ENCODE data around the gene PSMG4.

The PSMG4 gene

DNA sequence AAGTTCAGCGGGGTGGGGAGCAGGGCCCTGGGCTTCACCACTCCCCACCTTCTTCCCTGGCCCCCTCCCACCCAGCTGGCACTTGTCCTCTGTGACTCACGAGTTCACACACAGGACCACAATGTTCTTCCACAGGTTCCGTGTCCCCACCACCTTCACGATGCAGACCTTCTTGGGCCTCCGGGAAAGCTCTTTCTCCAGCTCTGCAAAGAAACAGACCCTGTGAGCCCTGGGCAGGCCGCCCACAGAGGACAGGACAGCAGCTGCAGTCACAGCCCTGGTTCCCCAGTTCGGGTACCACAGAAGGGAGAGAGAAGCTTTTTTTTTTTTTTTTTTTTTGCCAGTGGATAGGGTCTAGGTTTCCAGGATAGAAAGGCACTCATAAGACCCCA is 30.9 kb downstream of the PSMG4 start:
- Histone ChIP-seq H3K4me3 (ENCODE audit: insufficient read depth, low read length, poor library complexity, severe bottlenecking) (no peak overlapping the region), H4K20me1 (ENCODE audit: low read depth, low read length) (no peaks in the 10 kb centered on the region), H3K9ac (ENCODE audit: low read length) (no peak overlapping the region), H3K9me2 (replicated peaks; ENCODE audit: insufficient read depth, low read length) (no peaks in the 10 kb centered on the region), H2AFZ (ENCODE audit: low read depth, low read length, severe bottlenecking) (no peak overlapping the region), H3K9me3 (ENCODE audit: insufficient read depth, low read length) (no peaks in the 10 kb centered on the region), H3F3A (ENCODE audit: insufficient read depth) (no peaks in the 10 kb centered on the region), H3K79me2 (ENCODE audit: insufficient read depth, low read length) (no peaks in the 10 kb centered on the region), H3K36me3 (ENCODE audit: low read length) (no peaks in the 10 kb centered on the region), H3K27ac (ENCODE audit: low read depth, low read length) (no peak overlapping the region), H3K27me3 (ENCODE audit: low read length) (no peaks in the 10 kb centered on the region), H3K4me2 (ENCODE audit: low read depth, low read length, poor library complexity, severe bottlenecking) (no peak overlapping the region)
- TF ChIP-seq CTCF (IDR thresholded peaks at IDR 0.05; ENCODE audit: insufficient read depth, low read length, poor library complexity, severe bottlenecking) (no peak), EZH2phosphoT487 (conservative IDR thresholded peaks at IDR 0.05; ENCODE audit: low read length) (no peak)

GRCh38 chr6:3290149-3290930 is 31.6 kb downstream of the PSMG4 start:
- Histone ChIP-seq H3K79me2 (ENCODE audit: insufficient read depth, low read length) (no peaks in the 10 kb centered on the region), H3K9me2 (replicated peaks; ENCODE audit: insufficient read depth, low read length) (no peaks in the 10 kb centered on the region), H4K20me1 (ENCODE audit: low read depth, low read length) (no peaks in the 10 kb centered on the region), H3K36me3 (ENCODE audit: low read length) (no peaks in the 10 kb centered on the region), H3K4me3 (ENCODE audit: insufficient read depth, low read length, poor library complexity, severe bottlenecking) (no peak overlapping the region), H3K27ac (ENCODE audit: low read depth, low read length) (no peak overlapping the region), H3F3A (ENCODE audit: insufficient read depth) (no peaks in the 10 kb centered on the region), H3K27me3 (ENCODE audit: low read length) (no peaks in the 10 kb centered on the region), H3K9me3 (ENCODE audit: insufficient read depth, low read length) (no peaks in the 10 kb centered on the region), H3K9ac (ENCODE audit: low read length) (no peak overlapping the region), H3K4me2 (ENCODE audit: low read depth, low read length, poor library complexity, severe bottlenecking) (no peak overlapping the region), H2AFZ (ENCODE audit: low read depth, low read length, severe bottlenecking) (no peak overlapping the region)
- TF ChIP-seq CTCF (IDR thresholded peaks at IDR 0.05; ENCODE audit: insufficient read depth, low read length, poor library complexity, severe bottlenecking) (no peak), EZH2phosphoT487 (conservative IDR thresholded peaks at IDR 0.05; ENCODE audit: low read length) (no peak)

- Histone ChIP-seq H2AFZ (ENCODE audit: low read depth, low read length, severe bottlenecking) (no peak overlapping the region), H4K20me1 (ENCODE audit: low read depth, low read length) (no peaks in the 10 kb centered on the region), H3K9me3 (ENCODE audit: insufficient read depth, low read length) (no peaks in the 10 kb centered on the region), H3K9me2 (replicated peaks; ENCODE audit: insufficient read depth, low read length) (no peaks in the 10 kb centered on the region), H3K27me3 (ENCODE audit: low read length) (no peaks in the 10 kb centered on the region), H3K4me3 (ENCODE audit: insufficient read depth, low read length, poor library complexity, severe bottlenecking) (no peak overlapping the region), H3K27ac (ENCODE audit: low read depth, low read length) (no peak overlapping the region), H3K9ac (ENCODE audit: low read length) (no peak overlapping the region), H3F3A (ENCODE audit: insufficient read depth) (no peaks in the 10 kb centered on the region), H3K36me3 (ENCODE audit: low read length) (no peaks in the 10 kb centered on the region), H3K4me2 (ENCODE audit: low read depth, low read length, poor library complexity, severe bottlenecking) (no peak overlapping the region), H3K79me2 (ENCODE audit: insufficient read depth, low read length) (no peaks in the 10 kb centered on the region)
- TF ChIP-seq CTCF (IDR thresholded peaks at IDR 0.05; ENCODE audit: insufficient read depth, low read length, poor library complexity, severe bottlenecking), result no peak
- no peak for TF ChIP-seq EZH2phosphoT487 (conservative IDR thresholded peaks at IDR 0.05; ENCODE audit: low read length)
Observed at GRCh38 chr6:3290931-3291211, 32.1 kb downstream of the PSMG4 start.
